ENCODE data around the gene RABGGTA.

The RABGGTA gene

GRCh38 chr14:24279301-24280186 lies 8.1 kb upstream of the RABGGTA start:
- no peak for DNase-seq

DNA sequence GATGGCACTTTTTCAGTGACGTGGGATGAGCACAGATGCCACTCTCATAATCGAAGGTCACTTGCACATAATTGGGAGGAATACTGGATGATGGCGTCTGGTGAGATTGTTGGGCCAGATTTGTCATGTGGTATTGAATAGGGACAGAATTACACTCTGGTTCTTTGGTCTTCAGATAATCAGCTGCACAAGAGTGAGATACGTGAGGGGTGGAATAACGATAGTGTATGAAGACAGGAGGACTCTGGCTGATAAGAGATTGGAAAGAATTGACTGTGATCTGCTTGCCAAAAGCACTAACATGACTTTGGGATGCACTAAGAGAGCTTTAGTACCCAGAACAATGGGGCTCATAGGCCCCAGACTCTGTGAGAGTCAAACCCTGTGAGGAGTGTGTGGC lies 7.0 kb upstream of the RABGGTA start:
- DNase-seq, result no peak

DNA sequence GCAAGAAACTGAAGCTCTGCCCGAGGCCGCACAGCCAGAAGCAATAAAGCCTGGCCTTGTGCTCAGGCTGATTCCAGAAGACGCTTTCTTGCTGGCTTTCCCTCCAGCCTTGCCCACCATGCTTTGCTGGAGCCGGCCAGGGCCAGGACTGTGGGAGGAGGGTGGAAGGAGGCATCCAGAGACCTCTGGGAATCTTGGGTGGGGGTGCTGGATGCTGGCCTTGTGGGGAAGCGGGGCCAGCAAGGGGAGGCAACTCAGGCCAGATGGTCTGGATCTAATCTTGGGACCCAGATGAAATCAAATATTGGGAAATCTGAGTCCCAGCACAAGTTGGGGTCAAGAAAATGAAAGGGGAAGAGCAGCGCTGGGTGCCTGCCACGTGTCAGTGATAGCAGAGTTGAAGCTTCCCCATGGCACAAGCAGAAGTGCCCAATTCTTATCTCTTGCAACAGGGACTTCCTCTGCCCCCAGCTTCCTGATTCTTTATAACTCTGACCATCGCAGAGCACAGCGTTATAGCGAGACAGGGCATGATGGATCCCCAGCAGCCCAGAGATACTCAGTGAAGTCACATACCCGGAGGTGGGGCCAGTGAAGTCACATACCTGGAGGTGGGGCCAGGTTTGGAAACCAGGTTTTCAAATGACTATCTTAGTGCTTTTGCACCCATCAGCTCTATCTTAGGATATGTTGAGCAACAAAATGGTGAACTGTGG lies 6.4 kb upstream of the RABGGTA start:
- DNase-seq, result no peak

DNA sequence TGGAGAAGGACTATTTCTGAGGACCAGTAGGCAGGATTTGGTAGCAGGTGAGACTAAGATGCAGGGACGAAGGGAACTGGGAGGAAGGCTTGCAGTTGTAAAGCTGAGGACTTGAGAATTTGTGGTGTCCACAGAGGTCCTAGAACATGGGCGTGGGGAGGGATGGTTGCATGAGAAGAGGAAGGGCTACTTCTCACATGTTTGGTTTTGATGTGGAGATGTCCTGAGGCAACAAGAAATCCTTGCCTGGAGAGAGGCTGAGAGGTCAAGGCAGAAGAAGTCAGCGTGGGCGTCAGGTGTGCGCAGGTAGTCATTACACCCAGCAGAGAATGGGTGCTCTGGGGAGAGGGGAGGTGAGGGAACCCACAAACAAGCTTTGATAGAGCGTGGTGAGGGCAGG lies 5.7 kb upstream of the RABGGTA start:
- no peak for DNase-seq

- no peak for DNase-seq
These were observed 2.7 kb upstream of the RABGGTA start for GRCh38 chr14:24274101-24274543.

DNA sequence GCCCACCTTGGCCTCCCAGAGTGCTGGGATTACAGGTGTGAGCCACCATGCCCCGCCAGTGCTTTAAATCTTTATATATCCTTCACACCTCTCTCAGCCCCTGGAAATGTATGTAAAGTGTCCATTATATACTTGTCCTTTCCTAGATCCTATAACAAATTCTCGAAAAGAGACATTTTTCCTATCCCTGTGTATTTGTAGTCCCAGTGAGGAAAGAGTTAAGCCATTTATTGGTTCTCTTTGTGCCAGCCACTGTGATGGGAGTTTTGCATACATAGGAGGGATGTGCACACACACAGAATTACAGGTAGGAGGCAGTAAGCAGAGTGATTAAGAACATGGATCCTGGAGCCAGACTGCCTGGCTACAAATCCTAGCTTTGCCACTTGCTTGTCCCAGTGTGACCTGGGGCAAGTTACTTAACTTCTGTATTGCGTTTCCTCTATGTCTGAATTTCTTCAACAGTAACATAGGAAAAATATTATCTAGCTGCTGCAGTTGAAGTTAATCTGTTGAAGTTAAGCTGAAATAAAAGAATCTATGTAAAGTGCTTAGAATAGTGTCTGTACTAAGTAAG lies 2.1 kb upstream of the RABGGTA start:
- no peak for DNase-seq

DNA sequence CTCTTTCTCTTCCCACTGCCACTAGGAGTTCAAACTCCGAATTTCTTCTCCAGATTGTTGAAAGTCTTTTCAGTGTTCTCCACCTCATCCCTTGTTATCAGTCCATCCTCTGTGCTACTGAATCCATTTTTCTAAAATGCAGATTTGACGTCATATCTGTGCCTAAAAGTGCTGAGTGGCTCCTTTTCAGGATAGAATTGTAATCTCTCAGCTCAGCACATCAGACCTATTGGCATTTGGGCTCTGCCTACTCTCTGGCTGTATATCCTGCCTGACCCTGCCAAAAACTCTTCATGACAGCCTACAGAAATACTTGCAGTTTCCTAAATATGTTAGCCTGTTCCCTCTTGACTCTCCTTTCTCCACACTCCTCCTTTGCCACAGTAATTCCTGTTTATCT lies 1.1 kb upstream of the RABGGTA start:
- DNase-seq, result no peak

DNA sequence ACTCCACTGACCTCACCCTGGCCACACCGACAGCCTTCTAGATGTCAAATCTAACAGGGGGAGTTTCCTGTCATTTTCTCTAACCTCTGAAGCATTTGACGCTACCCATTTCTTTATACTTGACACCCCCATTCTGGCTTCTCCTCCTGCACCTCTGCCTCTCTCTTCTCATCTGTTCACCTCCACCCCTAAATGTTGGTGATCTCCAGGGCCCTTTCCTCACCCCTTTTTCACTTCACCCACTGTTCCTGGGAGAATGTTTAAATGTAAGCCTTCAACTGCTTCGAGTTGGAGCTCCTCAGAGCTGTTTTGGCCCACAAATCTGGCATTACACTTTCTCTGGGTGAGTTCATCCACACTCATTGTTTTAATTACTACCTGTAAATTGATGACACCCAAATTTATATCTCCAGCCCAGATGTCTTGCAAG lies 452 bp upstream of the RABGGTA start:
- DNase-seq, result no peak

DNA sequence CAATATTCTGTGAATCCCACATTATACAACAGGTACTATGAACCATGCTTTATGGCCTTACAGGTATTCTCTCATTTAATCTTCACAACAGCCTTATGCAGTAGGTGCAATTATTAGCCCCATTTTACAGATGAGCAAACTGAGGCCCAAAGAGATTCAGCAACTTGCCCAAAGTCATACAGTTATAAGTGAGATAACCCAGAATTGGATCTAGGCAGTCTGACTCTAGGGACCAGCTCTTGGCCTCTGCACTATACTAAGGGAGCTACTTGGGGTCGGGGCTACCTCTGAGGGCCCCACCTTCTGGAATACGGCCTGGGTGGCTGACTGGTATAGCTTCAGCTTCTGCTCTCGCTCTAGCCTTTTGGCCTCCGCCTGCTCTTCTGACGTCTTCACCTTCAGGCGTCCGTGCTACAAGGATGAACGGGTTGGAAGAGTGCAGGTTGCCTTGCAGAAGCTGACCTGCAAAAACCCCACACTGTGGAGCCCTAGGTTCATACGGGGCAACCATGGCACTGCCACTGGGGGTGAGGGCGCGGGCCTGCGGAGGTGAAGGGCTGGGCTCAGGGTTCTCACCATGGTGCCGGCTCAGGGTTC lies 762 bp downstream of the RABGGTA start:
- no peak for DNase-seq

GRCh38 chr14:24269910-24270536 lies 1.4 kb downstream of the RABGGTA start:
- no peak for DNase-seq

DNA sequence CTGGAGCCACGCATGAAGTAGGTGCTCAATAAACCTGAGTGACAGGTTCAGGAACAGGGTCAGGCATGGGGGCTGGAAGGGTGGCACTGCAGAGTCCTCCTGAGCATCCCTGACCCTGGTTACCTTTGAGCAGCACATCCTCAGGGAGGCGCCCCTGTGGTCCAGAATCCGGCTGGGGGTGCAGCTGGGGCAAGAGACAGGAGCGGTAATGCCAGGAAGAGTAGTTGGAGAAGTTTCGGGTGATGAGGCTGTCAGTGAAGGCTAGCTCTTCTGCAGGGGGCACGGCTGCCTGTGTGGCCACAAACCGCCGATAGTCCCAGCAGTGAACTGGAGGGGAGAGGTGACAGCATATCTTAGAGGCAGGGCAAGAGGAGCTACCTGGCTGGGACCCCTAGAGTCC lies 2.0 kb downstream of the RABGGTA start:
- DNase-seq, result no peak

GRCh38 chr14:24268225-24268624 lies 3.2 kb downstream of the RABGGTA start:
- no peak for DNase-seq

DNA sequence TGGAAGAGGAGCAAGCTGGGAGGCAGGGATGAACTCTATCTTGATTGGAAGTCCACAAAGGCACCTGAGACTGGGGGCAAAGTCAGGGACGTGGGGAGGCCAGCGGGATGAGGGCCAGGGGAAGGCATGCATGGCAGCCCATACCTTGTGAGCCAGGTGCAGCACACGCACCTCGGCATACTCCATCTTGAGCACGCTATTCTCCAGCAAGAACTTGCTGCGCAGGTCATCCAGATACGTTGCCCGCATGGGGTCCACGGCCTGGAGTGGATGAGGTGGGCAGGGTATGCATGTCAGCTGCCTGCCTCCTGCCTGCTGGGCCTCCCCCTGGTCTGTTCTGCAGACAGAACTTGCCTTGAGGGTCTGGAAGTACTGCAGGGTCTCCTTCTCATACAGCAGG lies 3.9 kb downstream of the RABGGTA start:
- no peak for DNase-seq

DNA sequence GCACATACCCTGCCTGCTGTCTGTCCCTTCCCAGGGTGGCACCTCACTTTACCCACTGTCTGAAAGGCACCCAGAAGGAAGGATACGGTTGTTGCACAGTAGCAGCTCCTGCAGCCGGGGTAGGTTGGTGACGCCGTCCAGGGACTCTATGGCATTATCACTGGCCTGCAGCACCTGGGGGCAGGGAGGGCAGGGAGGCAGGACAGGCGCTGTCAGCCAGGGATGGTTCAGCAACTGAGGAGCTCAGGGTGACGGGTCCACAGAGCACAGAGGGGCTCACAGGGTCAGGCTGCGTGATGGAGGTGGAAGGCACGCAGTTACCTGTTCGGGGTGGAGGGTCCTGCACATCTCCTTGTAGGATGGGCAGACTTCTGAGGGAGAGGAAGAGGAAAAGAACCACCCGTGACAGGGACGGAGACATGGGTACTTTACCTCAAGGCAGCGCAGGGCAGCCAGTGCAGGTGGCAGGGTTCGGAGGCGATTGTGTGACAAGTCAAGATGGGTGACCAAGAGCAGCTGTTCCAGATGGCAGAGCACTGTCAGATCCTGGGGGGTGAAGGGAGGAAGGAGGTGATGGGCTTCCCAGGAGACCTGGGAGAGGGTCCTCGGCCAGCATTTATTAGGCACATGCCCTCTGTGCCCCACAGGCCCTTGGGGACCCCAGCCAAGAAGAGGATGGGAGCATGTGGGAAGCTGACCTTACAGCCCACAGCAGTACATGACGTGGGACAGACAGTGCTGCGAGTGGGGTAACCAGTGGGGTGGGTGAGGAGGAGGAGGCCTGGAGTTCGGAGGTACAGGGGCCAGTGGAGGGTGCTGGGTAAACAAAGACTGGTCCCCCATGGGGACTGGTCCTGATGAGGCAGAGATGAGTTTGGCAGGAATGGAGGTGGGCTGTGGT lies 4.8 kb downstream of the RABGGTA start:
- no peak for DNase-seq

DNA sequence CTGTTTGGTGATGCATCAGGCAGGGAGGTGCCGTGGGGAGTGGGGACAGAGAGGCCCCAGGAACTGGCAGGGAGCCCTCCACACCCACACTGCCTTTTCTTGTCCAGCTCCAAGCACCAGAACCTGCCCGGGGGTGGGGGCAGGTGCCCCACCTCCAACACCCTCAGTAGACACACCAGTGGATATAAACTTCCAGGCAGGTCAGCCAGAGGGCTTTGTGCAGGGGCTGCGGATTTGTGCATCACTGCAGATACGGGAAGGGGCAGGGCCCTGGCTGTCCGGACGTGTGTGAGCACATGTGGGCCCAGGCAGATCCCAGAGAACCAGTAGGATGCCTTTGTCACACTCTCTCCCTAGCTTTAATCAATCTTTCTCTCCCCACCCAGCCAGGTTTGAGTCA lies 7.1 kb downstream of the RABGGTA start:
- DNase-seq, result no peak

- DNase-seq, result no peak
These were observed 7.5 kb downstream of the RABGGTA start for GRCh38 chr14:24263848-24264247.

DNA sequence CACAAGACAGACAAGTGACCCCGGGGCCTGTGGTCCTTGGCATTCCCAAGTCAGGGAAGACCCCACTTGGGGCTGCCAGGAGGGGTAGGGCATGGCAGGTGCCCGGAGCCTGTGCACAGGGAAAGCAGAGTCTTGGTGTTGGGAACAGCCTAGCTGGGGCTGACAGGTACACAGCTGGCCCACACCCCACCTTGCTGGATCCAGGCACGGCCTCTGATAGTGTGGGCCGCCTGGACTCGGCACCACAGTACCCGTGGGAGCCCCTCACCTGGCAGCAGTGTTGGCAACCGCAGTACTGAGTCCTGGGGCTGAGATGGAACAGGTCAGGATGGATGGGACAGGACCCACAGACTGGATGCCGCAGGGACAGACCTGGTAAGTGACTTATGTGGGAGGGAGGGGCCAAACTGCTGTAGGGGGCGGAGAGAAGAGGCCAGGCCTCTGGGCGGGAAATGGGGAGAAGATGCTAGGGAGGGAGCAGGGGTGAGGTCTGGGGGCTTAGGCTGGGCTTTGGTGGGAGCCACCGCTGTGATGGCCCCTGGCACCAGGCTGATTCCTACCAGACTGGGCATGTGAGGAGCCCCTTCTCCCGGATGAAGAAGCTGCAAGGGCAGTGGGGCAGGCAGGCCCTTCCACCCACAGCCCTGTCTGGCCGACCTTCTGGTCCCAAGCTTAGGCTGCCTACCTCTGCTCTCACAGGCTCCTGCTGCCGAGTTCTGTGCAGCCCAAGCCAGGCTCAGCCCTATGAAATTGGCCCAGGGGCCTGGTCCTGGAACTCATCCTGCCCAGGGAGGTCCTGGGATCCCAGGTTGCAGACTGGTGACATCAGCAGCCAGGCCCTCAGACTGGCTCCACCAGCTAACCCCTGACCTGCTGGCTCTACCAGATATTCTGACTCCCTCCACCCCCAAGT lies 8.3 kb downstream of the RABGGTA start, which contains the start of gene TGM1:
Gene TGM1 (minus strand): TSS at position 357 of the 913 bp plus-strand sequence. CDS start 825 bp downstream, outside the sequence.
- DNase-seq, result no peak

GRCh38 chr14:24261969-24262327 lies 9.4 kb downstream of the RABGGTA start:
- no peak for DNase-seq

DNA sequence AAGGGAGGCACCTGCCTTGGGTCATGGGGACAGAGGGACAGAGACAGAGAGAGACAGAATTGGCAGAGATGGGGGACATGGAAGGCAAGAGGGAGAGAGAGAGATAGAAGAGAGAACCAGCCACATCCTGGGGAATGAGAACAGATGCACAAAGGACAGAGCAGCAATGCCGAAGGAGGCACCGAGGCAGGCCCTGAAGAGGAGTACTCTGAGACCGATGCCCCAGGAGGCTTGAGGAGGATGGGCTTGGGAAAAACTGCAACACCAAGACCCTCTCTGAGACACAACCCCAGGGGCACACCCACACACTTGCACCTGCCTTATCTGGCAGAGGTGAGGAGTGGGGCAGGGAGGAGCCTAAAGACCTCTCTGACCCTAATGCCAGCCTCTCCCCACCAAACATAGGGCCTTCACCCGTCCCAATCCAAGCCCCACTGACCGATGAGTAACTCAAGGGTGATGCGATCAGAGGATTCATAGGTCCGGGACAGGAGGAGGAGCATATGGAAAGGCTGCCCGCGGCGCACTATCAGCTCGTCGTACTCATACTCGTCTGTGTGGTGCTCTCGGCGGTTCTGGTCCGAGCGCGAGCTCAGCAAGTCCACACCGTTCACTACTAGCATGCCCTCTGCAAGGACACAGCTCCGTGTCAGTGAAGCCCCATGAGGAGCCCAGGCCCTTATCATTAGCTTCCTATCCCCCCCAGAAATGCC lies 10.0 kb downstream of the RABGGTA start:
- DNase-seq, result no peak

- DNase-seq, result no peak
These were observed 10.6 kb downstream of the RABGGTA start for GRCh38 chr14:24260780-24261157.
